Left forelimb (tissue), 1 donor: ENCODE results near the gene CIITA.
A peak's percentile ranks its signal among the peaks of the same experiment; 100 is the strongest.

Experiments used
- DNase-seq: peaks from one replicate; pipeline ENCODE4 v3.0.0-alpha.2; 2018; ENCODE audit warnings: low spot score

Gene CIITA

GRCh38 chr16:10878644-10879501 is 1.9 kb downstream of the CIITA start:
- DNase-seq: no peak

GRCh38 chr16:10879681-10880589 is 2.9 kb downstream of the CIITA start:
- DNase-seq: no peak

GRCh38 chr16:10880594-10881452 is 3.8 kb downstream of the CIITA start:
- no peak for DNase-seq

GRCh38 chr16:10881479-10882030 is 4.6 kb downstream of the CIITA start:
- no peak for DNase-seq

GRCh38 chr16:10883004-10883403 is 6.0 kb downstream of the CIITA start:
- DNase-seq: no peak

- no peak for DNase-seq
Observed at GRCh38 chr16:10885246-10885645, 8.2 kb downstream of the CIITA start.

- no peak for DNase-seq
Observed at GRCh38 chr16:10888320-10888937, 11.4 kb downstream of the CIITA start.

GRCh38 chr16:10889855-10890254 is 12.9 kb downstream of the CIITA start:
- no peak for DNase-seq

- DNase-seq: no peak
Observed at GRCh38 chr16:10892782-10893318, 15.8 kb downstream of the CIITA start.

GRCh38 chr16:10895053-10895946 is 18.3 kb downstream of the CIITA start:
- DNase-seq: peak; percentile 74

- no peak for DNase-seq
Observed at GRCh38 chr16:10896165-10896564, 19.2 kb downstream of the CIITA start.

GRCh38 chr16:10896723-10897122 is 19.7 kb downstream of the CIITA start:
- no peak for DNase-seq

- DNase-seq: no peak
Observed at GRCh38 chr16:10897134-10897533, 20.1 kb downstream of the CIITA start.

- DNase-seq: no peak
Observed at GRCh38 chr16:10902999-10903398, 26.0 kb downstream of the CIITA start.

GRCh38 chr16:10906482-10906881 is 29.5 kb downstream of the CIITA start:
- DNase-seq: no peak

GRCh38 chr16:10906914-10907756 is 30.1 kb downstream of the CIITA start:
- no peak for DNase-seq

GRCh38 chr16:10907757-10908045 is 30.7 kb downstream of the CIITA start:
- DNase-seq: no peak

GRCh38 chr16:10911267-10911666 is 34.3 kb downstream of the CIITA start:
- no peak for DNase-seq

- DNase-seq: no peak
Observed at GRCh38 chr16:10916534-10916933, 39.5 kb downstream of the CIITA start.
